Peyer's patch (tissue), 4 donors: Measurements from ENCODE around the gene ENG. TPM values are rescaled to one million over a fixed set of nuclear protein-coding genes. Genes with fewer than 3 reads are reported as not detected.
"Not testable (repeated sequence)": the region's sequence is repeated elsewhere in the genome, so short reads cannot be mapped to it uniquely, and the experiment has no call there.

Experiments
- DNase-seq, 3 donors: peaks; one replicate each; pipeline ENCODE4 v3.0.0-alpha.2; 2017 to 2019
- H3K27ac ChIP-seq, 4 donors: fragments of 200-600 bp; sonication (generic); one replicate each; pipeline ENCODE4 v1.5.1; 2016 to 2019
- H3K27me3 ChIP-seq, 2 donors: fragments of 200-600 bp; sonication (generic); one replicate each; pipeline ENCODE4 v1.5.1; 2019
- H3K36me3 ChIP-seq, 3 donors: fragments of 200-600 bp; sonication (generic); one replicate each; pipeline ENCODE4 v1.5.1; 2016 to 2019
- H3K4me1 ChIP-seq, 4 donors: fragments of 200-600 bp; sonication (generic); one replicate each; pipeline ENCODE4 v1.5.1; 2016 to 2019
- H3K4me3 ChIP-seq, 4 donors: fragments of 200-600 bp; sonication (generic); 1 replicate in 3 of 4; 2 replicates in 1 of 4; pipeline ENCODE4 v1.5.1; 2016 to 2019; ENCODE audit warnings: mild to moderate bottlenecking in 1 of 4
- H3K9me3 ChIP-seq, 4 donors: fragments of 200-600 bp; sonication (generic); one replicate each; pipeline ENCODE4 v1.5.1; 2016 to 2019; ENCODE audit warnings: mild to moderate bottlenecking in 1 of 4
- CTCF ChIP-seq, 6 experiments: fragments of 450-650 bp in 4 of 6; fragments of 200-600 bp in 2 of 6; sonication (generic) in 1 of 6; IDR thresholded peaks; one replicate each; pipeline ENCODE4 v1.5.1; 2017 to 2019; ENCODE audit warnings: antibody characterized with exemption in 6 of 6, mild to moderate bottlenecking in 3 of 6, moderate library complexity in 1 of 6
- POLR2A ChIP-seq, 2 donors: fragments of 450-650 bp; IDR thresholded peaks; one replicate each; pipeline ENCODE4 v1.5.1; 2017; ENCODE audit warnings: antibody characterized with exemption in 2 of 2, mild to moderate bottlenecking in 2 of 2, moderate library complexity in 2 of 2
- total RNA-seq, 4 donors: library from RNA; depleted of rRNA; stranded (reverse); fragments of >200 nt; gene quantifications; one replicate each; pipeline ENCODE4 v1.1.0, GENCODE V29; 2016

The ENG gene
- total RNA-seq, 4 donors from 2014 or later, result 7.0 to 49.5 (median 25.0) TPM

GRCh38 chr9:127844821-127845359 is 9.6 kb downstream of the ENG start:
- TF ChIP-seq CTCF (IDR thresholded peaks at IDR 0.05) (no peak), POLR2A (IDR thresholded peaks at IDR 0.05) (no peak)
- H3K4me3 ChIP-seq, result no peak overlapping the region
- no peaks in the 10 kb centered on the region for H3K36me3 ChIP-seq
- no peaks in the 10 kb centered on the region for H3K27me3 ChIP-seq
- H3K27ac ChIP-seq, result peak overlapping the region in 3 of 4 donors; percentile 31 to 64 (median 57)
- DNase-seq, result no peak
- H3K9me3 ChIP-seq, result peaks cover 0 to 8% (median 2%) of the 10 kb centered on the region in 4 donors
- peaks cover 0 to 4% (median 0%) of the 10 kb centered on the region in 4 donors for H3K4me1 ChIP-seq

GRCh38 chr9:127841087-127841835 is 13.2 kb downstream of the ENG start:
- no peak for DNase-seq
- no peaks in the 10 kb centered on the region for H3K27me3 ChIP-seq
- TF ChIP-seq POLR2A (IDR thresholded peaks at IDR 0.05) (no peak), CTCF (IDR thresholded peaks at IDR 0.05) (no peak)
- peaks cover 0 to 25% (median 2%) of the 10 kb centered on the region in 4 donors for H3K4me1 ChIP-seq
- no peaks in the 10 kb centered on the region for H3K36me3 ChIP-seq
- H3K9me3 ChIP-seq, result no peaks in the 10 kb centered on the region
- H3K4me3 ChIP-seq, result no peak overlapping the region
- H3K27ac ChIP-seq, result peak overlapping the region in 1 of 4 donors; percentile 3

- peak overlapping the region; percentile 71 to 89 (median 81) for H3K27ac ChIP-seq
- peak in 2 of 3 donors; percentile 27 to 71 for DNase-seq
- H3K4me1 ChIP-seq, result peaks cover 0 to 34% (median 2%) of the 10 kb centered on the region in 4 donors
Measured at GRCh38 chr9:127838375-127839078, 15.9 kb downstream of the ENG start.

GRCh38 chr9:127837346-127837745 is 17.1 kb downstream of the ENG start:
- peak in 1 of 3 donors; percentile 35 for DNase-seq
- Histone ChIP-seq H3K27ac (peak overlapping the region; percentile 71 to 89 (median 81)), H3K9me3 (no peaks in the 10 kb centered on the region), H3K27me3 (no peaks in the 10 kb centered on the region), H3K36me3 (no peaks in the 10 kb centered on the region), H3K4me3 (no peak overlapping the region), H3K4me1 (peaks cover 0 to 39% (median 2%) of the 10 kb centered on the region in 4 donors)
- TF ChIP-seq POLR2A (IDR thresholded peaks at IDR 0.05) (no peak), CTCF (IDR thresholded peaks at IDR 0.05) (no peak)

More at GRCh38 chr9:127838375-127839078, 15.9 kb downstream of the ENG start:
- TF ChIP-seq CTCF (IDR thresholded peaks at IDR 0.05), result no peak
- TF ChIP-seq POLR2A (IDR thresholded peaks at IDR 0.05), result no peak
- H3K9me3 ChIP-seq, result no peaks in the 10 kb centered on the region
- H3K36me3 ChIP-seq, result no peaks in the 10 kb centered on the region
- H3K4me3 ChIP-seq, result no peak overlapping the region
- no peaks in the 10 kb centered on the region for H3K27me3 ChIP-seq

GRCh38 chr9:127836561-127836960 is 17.9 kb downstream of the ENG start:
- peak overlapping the region; percentile 71 to 89 (median 81) for H3K27ac ChIP-seq
- peaks cover 0 to 39% (median 2%) of the 10 kb centered on the region in 4 donors for H3K4me1 ChIP-seq
- H3K4me3 ChIP-seq, H3K9me3 ChIP-seq, DNase-seq, H3K36me3 ChIP-seq, H3K27me3 ChIP-seq: not testable (repeated sequence)
